Measurements from ENCODE around the gene MRPL12. TPM values are rescaled to one million over a fixed set of nuclear protein-coding genes. Genes with fewer than 3 reads are reported as not detected.

Gene MRPL12
- total RNA-seq, 3 donors from 2014 or later = 18.4 to 32.3 (median 32.1) TPM

DNA sequence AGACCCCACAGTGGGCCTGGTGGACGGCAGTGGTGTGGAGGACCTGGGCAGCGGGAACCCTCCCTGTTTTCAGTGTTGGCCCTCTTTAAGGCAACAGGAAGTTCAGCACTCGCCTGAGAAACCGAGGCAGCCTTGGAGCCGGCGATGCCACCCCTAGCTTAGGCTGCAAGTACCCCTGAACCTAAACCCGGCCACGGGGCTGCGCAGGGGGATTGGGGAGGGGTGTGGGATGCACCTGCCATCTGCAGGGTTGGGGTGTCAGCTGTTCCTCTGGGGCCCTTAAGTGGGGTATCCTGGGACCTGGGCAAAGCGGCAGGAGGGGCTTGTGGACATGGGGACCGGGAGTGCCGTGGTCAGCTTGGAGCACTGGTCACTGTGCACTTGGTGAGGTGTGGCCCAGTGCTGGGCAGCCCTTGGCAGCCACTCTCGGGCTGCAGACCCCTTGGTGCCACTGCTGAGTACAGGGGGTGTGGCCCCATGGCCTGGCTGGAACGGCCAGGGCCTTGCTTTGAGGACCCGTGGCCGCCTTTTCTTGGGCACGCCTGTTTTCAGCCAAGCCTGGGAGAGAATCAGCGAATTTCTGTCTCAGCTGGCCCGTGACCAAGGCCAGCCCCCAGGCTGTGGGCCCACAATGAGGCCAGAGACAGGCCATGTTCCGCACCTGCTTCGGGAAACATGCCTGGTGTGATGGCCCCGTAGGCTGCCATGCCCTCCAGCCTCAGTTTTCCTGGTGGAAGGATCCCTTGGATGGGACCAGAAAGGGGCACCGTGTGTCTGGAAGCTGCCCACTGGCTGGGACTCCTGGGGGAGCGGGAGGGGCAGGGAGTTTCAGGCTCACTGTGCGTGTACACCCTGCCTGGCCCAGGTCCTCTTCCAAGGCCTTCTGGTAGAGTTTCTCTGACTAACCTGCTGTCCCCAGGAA lies 4.8 kb downstream of the MRPL12 start:
- TF ChIP-seq, protein P1, sequence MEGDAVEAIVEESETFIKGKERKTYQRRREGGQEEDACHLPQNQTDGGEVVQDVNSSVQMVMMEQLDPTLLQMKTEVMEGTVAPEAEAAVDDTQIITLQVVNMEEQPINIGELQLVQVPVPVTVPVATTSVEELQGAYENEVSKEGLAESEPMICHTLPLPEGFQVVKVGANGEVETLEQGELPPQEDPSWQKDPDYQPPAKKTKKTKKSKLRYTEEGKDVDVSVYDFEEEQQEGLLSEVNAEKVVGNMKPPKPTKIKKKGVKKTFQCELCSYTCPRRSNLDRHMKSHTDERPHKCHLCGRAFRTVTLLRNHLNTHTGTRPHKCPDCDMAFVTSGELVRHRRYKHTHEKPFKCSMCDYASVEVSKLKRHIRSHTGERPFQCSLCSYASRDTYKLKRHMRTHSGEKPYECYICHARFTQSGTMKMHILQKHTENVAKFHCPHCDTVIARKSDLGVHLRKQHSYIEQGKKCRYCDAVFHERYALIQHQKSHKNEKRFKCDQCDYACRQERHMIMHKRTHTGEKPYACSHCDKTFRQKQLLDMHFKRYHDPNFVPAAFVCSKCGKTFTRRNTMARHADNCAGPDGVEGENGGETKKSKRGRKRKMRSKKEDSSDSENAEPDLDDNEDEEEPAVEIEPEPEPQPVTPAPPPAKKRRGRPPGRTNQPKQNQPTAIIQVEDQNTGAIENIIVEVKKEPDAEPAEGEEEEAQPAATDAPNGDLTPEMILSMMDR (IDR thresholded peaks at IDR 0.05) = no peak
- TF ChIP-seq POLR2A (IDR thresholded peaks at IDR 0.05) (no peak), POLR2AphosphoS5 (IDR thresholded peaks at IDR 0.05) (no peak)
- Histone ChIP-seq H3K27me3 (no peaks in the 10 kb centered on the region), H3K9me3 (no peaks in the 10 kb centered on the region), H3K36me3 (no peaks in the 10 kb centered on the region), H3K4me3 (no peak overlapping the region), H3K27ac (no peak overlapping the region), H3K4me1 (peaks cover 20 to 22% of the 10 kb centered on the region in 2 donors)
- intact Hi-C loops (cut with DNase I; ENCODE audit: low total_unique reads) = no loop called here
- no peak for DNase-seq (ENCODE audit: low spot score in 2 of 2)

DNA sequence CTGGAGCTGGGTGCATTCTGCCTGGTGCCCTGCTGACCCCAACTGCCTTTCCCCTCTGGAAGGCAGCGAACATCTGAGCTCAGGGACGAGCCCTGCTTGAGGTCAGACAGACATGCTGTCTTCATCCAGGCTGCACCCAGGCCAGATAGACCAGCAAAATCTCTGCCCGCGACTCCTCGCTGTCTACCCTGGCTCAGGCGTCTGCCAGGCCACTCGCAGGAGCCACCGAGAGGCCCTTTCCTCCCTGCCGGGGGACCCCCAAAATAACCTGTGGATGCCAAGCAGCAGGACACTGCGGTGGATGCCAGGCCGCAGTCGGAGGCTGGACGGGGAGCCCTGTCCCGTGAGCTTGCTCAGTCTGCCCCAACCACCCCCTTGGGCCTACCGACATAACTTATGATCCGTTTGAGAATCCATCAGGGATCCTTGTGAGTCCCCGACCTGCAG lies 5.6 kb downstream of the MRPL12 start:
- intact Hi-C loops (cut with DNase I; ENCODE audit: low total_unique reads) = no loop called here
- Histone ChIP-seq H3K36me3 (no peaks in the 10 kb centered on the region), H3K4me3 (no peak overlapping the region), H3K27me3 (no peaks in the 10 kb centered on the region), H3K9me3 (no peaks in the 10 kb centered on the region), H3K4me1 (peaks cover 18 to 28% of the 10 kb centered on the region in 2 donors), H3K27ac (no peak overlapping the region)
- DNase-seq (ENCODE audit: low spot score in 2 of 2) = no peak
- TF ChIP-seq, protein P1 (IDR thresholded peaks at IDR 0.05) = no peak
- TF ChIP-seq POLR2AphosphoS5 (IDR thresholded peaks at IDR 0.05) (no peak), POLR2A (IDR thresholded peaks at IDR 0.05) (no peak)

- no peaks in the 10 kb centered on the region for H3K9me3 ChIP-seq
- no peak overlapping the region for H3K27ac ChIP-seq
- H3K4me1 ChIP-seq = peaks cover 11 to 19% of the 10 kb centered on the region in 2 donors
- no peak for DNase-seq (ENCODE audit: low spot score in 2 of 2)
- TF ChIP-seq, protein P1 (IDR thresholded peaks at IDR 0.05) = no peak
- TF ChIP-seq POLR2AphosphoS5 (IDR thresholded peaks at IDR 0.05) (no peak), POLR2A (IDR thresholded peaks at IDR 0.05) (no peak)
- H3K4me3 ChIP-seq = peak overlapping the region in 2 of 3 donors; percentile 79 to 94
- intact Hi-C loops (cut with DNase I; ENCODE audit: low total_unique reads) = no loop called here
- no peaks in the 10 kb centered on the region for H3K27me3 ChIP-seq
- H3K36me3 ChIP-seq = no peaks in the 10 kb centered on the region
Measured at GRCh38 chr17:81710514-81711308, 7.5 kb downstream of the MRPL12 start.

- Histone ChIP-seq H3K36me3 (no peaks in the 10 kb centered on the region), H3K27ac (peak within 1 kb of the TSS; percentile 42 to 71), H3K4me3 (peak within 1 kb of the TSS; percentile 79 to 94 (median 80)), H3K9me3 (no peaks in the 10 kb centered on the region), H3K4me1 (peaks cover 11 to 19% of the 10 kb centered on the region in 2 donors), H3K27me3 (no peaks in the 10 kb centered on the region)
- intact Hi-C loops (cut with DNase I; ENCODE audit: low total_unique reads) = no loop called here
- peak; percentile 55 to 72 for DNase-seq (ENCODE audit: low spot score in 2 of 2)
- TF ChIP-seq POLR2AphosphoS5 (IDR thresholded peaks at IDR 0.05) = no peak
- TF ChIP-seq, protein P1 (IDR thresholded peaks at IDR 0.05) = peak in 1 of 3 donors; percentile 51
Measured at GRCh38 chr17:81711814-81712467, 8.8 kb downstream of the MRPL12 start, which contains the start of gene SLC25A10. SLC25A10 (plus strand) TSS chr17:81712284; CDS start chr17:81712427, 143 bp downstream.

Data from breast epithelium (tissue), 4 donors.